ENCODE measurements around the gene SLC4A8.

GRCh38 chr12:51521554-51522276 is 97.1 kb downstream of the SLC4A8 start:
- TF ChIP-seq ZNF444 (CRISPR knock-in tag; IDR thresholded peaks at IDR 0.05) = no peak
- TF ChIP-seq MTA3 (IDR thresholded peaks at IDR 0.05; ENCODE audit: borderline replicate concordance) = no peak
- TF ChIP-seq EZH2 (IDR thresholded peaks at IDR 0.05; ENCODE audit: borderline replicate concordance, low read depth, low read length) = no peak
- TF ChIP-seq MXI1 (IDR thresholded peaks at IDR 0.05; ENCODE audit: low read depth, low read length) = no peak
- no peak for TF ChIP-seq RB1 (IDR thresholded peaks at IDR 0.05; ENCODE audit: low read depth)
- no peak for TF ChIP-seq CREM (IDR thresholded peaks at IDR 0.05; ENCODE audit: low read depth)
- peak in 1 of 3 experiments; percentile 27; a peak in 2 of 6 replicates for TF ChIP-seq CTCF (IDR thresholded peaks at IDR 0.05 in 2 of 3, conservative IDR thresholded peaks at IDR 0.05 in 1 of 3; ENCODE audit: insufficient read depth in 2 of 3, low read depth in 1 of 3, low read length in 3 of 3)
- TF ChIP-seq KAT2B (IDR thresholded peaks at IDR 0.05; ENCODE audit: low read depth, low read length) = no peak
- TF ChIP-seq ETS1 (conservative IDR thresholded peaks at IDR 0.05; ENCODE audit: control insufficient read depth, low read depth, low read length) = no peak
- TF ChIP-seq DPF2 (IDR thresholded peaks at IDR 0.05) = no peak
- TF ChIP-seq BHLHE40 (IDR thresholded peaks at IDR 0.05; ENCODE audit: low read length) = no peak

Data from K562 (cell line).